ENCODE data around the gene SLC25A15.

The SLC25A15 gene

GRCh38 chr13:40794414-40795368, 5.3 kb downstream of the SLC25A15 start:
- H3K4me1 ChIP-seq (ENCODE audit: low read length): 0 out of 2 replicates have a peak, but pooled peaks cover 4% of the 10 kb centered on the region
- no peaks in the 10 kb centered on the region for H3K27me3 ChIP-seq (ENCODE audit: low read depth, low read length)
- no peaks in the 10 kb centered on the region for H4K20me1 ChIP-seq (ENCODE audit: insufficient read depth, low read length)
- H2AFZ ChIP-seq (ENCODE audit: low read depth, low read length): no peak overlapping the region
- TF ChIP-seq CTCF (IDR thresholded peaks at IDR 0.05; ENCODE audit: low read depth, low read length) (no peak), EZH2phosphoT487 (IDR thresholded peaks at IDR 0.05; ENCODE audit: low read depth) (no peak)
- no peak overlapping the region for H3K4me3 ChIP-seq (ENCODE audit: low read length)
- H3K27ac ChIP-seq (ENCODE audit: low read length): no peak overlapping the region
- H3K9me3 ChIP-seq (ENCODE audit: insufficient read depth, low read length): no peaks in the 10 kb centered on the region
- H3K36me3 ChIP-seq (replicated peaks; ENCODE audit: low read depth, low read length): peaks cover 19% of the 10 kb centered on the region
- H3K4me2 ChIP-seq (ENCODE audit: low read length): no peak overlapping the region
- no peak overlapping the region for H3K9ac ChIP-seq (ENCODE audit: low read length)
- H3K79me2 ChIP-seq (ENCODE audit: low read length): no peaks in the 10 kb centered on the region; the same call in 1 of the 2 replicates

GRCh38 chr13:40796649-40797048, 7.2 kb downstream of the SLC25A15 start:
- Histone ChIP-seq H3K36me3 (replicated peaks; ENCODE audit: low read depth, low read length) (peaks cover 26% of the 10 kb centered on the region), H3K79me2 (ENCODE audit: low read length) (no peaks in the 10 kb centered on the region), H3K4me1 (ENCODE audit: low read length) (no peaks in the 10 kb centered on the region), H3K9me3 (ENCODE audit: insufficient read depth, low read length) (no peaks in the 10 kb centered on the region), H3K27me3 (ENCODE audit: low read depth, low read length) (no peaks in the 10 kb centered on the region), H3K9ac (ENCODE audit: low read length) (no peak overlapping the region), H4K20me1 (ENCODE audit: insufficient read depth, low read length) (no peaks in the 10 kb centered on the region), H3K27ac (ENCODE audit: low read length) (no peak overlapping the region), H2AFZ (ENCODE audit: low read depth, low read length) (no peak overlapping the region), H3K4me3 (ENCODE audit: low read length) (no peak overlapping the region), H3K4me2 (ENCODE audit: low read length) (no peak overlapping the region)
- TF ChIP-seq EZH2phosphoT487 (IDR thresholded peaks at IDR 0.05; ENCODE audit: low read depth) (no peak), CTCF (IDR thresholded peaks at IDR 0.05; ENCODE audit: low read depth, low read length) (no peak)

- H3K36me3 ChIP-seq (replicated peaks; ENCODE audit: low read depth, low read length): peaks cover 32% of the 10 kb centered on the region
- H3K27ac ChIP-seq (ENCODE audit: low read length): no peak overlapping the region
- H4K20me1 ChIP-seq (ENCODE audit: insufficient read depth, low read length): no peaks in the 10 kb centered on the region
- H3K4me1 ChIP-seq (ENCODE audit: low read length): no peaks in the 10 kb centered on the region
- H3K9ac ChIP-seq (ENCODE audit: low read length): no peak overlapping the region
- H3K79me2 ChIP-seq (ENCODE audit: low read length): no peaks in the 10 kb centered on the region
- H3K27me3 ChIP-seq (ENCODE audit: low read depth, low read length): no peaks in the 10 kb centered on the region
- no peak for TF ChIP-seq CTCF (IDR thresholded peaks at IDR 0.05; ENCODE audit: low read depth, low read length)
- no peak for TF ChIP-seq EZH2phosphoT487 (IDR thresholded peaks at IDR 0.05; ENCODE audit: low read depth)
- H3K9me3 ChIP-seq (ENCODE audit: insufficient read depth, low read length): no peaks in the 10 kb centered on the region
- H2AFZ ChIP-seq (ENCODE audit: low read depth, low read length): no peak overlapping the region
- no peak overlapping the region for H3K4me2 ChIP-seq (ENCODE audit: low read length)
- H3K4me3 ChIP-seq (ENCODE audit: low read length): no peak overlapping the region
Measured at GRCh38 chr13:40798380-40798779, 9.0 kb downstream of the SLC25A15 start.

- Histone ChIP-seq H3K27ac (ENCODE audit: low read length) (no peak overlapping the region), H3K79me2 (ENCODE audit: low read length) (no peaks in the 10 kb centered on the region), H3K4me2 (ENCODE audit: low read length) (no peak overlapping the region), H3K36me3 (replicated peaks; ENCODE audit: low read depth, low read length) (peaks cover 32% of the 10 kb centered on the region), H3K27me3 (ENCODE audit: low read depth, low read length) (no peaks in the 10 kb centered on the region), H3K4me1 (ENCODE audit: low read length) (no peaks in the 10 kb centered on the region), H3K4me3 (ENCODE audit: low read length) (no peak overlapping the region), H3K9me3 (ENCODE audit: insufficient read depth, low read length) (no peaks in the 10 kb centered on the region), H2AFZ (ENCODE audit: low read depth, low read length) (no peak overlapping the region), H3K9ac (ENCODE audit: low read length) (no peak overlapping the region), H4K20me1 (ENCODE audit: insufficient read depth, low read length) (no peaks in the 10 kb centered on the region)
- no peak for TF ChIP-seq CTCF (IDR thresholded peaks at IDR 0.05; ENCODE audit: low read depth, low read length)
- no peak for TF ChIP-seq EZH2phosphoT487 (IDR thresholded peaks at IDR 0.05; ENCODE audit: low read depth)
Measured at GRCh38 chr13:40799508-40799907, 10.1 kb downstream of the SLC25A15 start.

Measured in OCI-LY3 (cell line).